GM21529 (cell line): ENCODE results near the gene CACNA2D4.

Source experiments
- ATAC-seq: cut with Tn5 transposase; IDR thresholded peaks from one replicate; pipeline ENCODE4 v1.9.1; 2021; ENCODE audit not compliant: unreplicated experiment

CACNA2D4 gene

DNA sequence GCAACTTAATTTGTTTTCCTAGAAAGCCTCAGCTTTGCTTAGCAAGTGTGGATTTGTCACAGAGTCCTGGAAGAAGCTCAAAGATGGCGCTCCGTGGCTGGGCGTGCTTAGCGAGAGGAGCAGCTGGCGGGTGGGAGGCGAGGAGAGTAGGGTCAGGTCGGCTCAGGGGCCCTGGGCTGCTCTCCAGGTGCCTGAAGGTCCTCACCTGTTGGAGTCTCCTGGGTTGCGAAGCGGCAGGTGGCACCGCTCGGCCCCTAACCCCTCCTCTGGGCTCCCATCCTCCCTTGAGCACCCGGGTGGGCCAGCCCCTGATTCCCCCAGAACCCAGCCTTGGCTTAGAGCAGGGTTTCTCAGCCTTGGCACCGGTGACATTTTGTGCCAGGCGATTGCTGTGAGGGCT lies 73.0 kb downstream of the CACNA2D4 start:
- ATAC-seq = no peak

DNA sequence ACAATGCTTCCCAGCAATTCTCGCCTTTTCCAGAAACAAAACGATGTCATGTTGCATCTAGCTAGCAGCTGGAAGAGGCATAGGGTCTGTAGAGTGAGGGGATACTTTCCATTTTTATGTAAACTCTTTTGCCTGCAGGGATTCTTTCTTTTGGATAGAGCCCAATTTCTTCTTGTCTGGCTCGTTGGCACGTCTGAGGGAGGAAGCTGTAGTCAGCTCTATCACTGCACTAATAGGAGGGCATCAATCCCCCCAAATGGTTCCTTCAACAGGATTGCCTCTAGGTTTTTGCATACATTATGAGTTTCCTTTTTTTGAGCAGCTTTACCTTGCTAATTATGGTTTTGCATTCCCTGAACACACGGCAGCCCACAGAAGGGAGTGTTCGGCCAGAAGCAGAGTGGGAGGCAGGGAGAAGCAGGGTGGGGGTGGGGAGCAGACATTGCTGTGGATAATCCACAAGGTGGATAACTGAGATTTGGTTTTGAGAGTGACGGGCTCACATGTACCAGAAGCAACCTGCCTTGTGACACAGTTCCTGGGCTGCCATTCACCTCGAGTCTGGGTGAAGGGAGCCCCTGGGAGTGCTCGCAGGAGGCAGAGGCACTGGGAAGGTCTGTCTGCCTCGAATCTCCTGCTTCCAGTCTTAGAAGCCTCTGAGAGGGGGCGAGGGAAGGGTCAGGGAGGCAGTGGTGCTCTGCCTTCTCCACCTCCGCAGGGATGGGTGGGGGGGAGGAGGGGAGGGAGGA lies 73.6 kb downstream of the CACNA2D4 start:
- no peak for ATAC-seq

DNA sequence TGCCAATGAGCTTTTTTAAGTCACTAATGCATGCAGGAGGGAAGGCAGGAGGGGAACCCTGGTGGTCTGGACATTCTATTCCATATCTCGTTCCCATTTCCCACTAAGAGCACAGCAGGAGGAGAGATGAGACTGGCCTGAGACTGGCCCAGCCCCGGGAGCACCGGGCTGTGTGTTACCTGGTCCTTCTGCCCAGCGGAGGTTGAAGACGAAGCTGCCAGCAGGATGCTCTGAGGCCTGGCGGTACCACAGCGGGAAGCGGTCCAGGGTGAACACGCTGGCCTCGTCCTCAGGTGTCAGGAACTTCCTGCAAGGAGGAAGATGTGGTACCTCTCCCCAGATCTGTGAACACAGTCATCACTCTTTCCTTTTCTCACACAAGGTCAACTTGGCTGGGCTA lies 74.2 kb downstream of the CACNA2D4 start:
- ATAC-seq = no peak

GRCh38 chr12:1843641-1844005 lies 74.8 kb downstream of the CACNA2D4 start:
- no peak for ATAC-seq

DNA sequence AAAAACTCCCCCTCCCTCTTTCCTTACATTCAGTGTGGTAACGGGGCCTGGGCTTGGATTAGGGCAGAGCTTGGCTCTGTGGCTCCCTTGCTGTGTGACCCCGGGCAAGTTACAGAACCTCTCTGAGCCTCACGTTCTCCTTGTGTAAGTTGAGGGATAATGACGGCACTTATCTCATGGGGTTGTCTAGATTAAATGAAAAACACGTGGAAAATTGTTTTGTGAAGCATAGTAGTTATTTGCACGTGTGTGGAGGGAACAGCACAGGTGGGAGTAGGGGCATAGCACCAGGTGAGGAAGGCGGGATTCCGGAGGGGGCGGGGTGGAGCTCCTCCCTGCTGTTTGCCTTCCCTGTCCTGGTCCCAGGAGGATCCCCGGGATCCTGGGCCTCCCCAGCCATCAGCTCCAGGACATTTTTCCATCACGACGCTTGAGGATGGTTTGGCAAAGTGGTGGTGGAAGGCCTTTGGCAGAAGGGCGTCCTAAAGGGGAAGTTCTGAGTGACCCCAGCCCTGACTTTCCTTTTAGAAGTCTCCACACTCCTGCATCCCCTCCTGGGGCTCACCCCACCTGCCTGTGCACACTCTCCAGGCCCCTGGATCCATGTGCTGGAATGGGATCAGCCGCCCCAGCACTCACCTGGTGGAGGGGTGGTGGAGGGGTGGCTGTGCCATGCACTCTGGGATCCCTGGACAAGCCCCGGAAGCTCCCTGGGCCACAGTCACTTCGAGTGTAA lies 75.4 kb downstream of the CACNA2D4 start:
- no peak for ATAC-seq

DNA sequence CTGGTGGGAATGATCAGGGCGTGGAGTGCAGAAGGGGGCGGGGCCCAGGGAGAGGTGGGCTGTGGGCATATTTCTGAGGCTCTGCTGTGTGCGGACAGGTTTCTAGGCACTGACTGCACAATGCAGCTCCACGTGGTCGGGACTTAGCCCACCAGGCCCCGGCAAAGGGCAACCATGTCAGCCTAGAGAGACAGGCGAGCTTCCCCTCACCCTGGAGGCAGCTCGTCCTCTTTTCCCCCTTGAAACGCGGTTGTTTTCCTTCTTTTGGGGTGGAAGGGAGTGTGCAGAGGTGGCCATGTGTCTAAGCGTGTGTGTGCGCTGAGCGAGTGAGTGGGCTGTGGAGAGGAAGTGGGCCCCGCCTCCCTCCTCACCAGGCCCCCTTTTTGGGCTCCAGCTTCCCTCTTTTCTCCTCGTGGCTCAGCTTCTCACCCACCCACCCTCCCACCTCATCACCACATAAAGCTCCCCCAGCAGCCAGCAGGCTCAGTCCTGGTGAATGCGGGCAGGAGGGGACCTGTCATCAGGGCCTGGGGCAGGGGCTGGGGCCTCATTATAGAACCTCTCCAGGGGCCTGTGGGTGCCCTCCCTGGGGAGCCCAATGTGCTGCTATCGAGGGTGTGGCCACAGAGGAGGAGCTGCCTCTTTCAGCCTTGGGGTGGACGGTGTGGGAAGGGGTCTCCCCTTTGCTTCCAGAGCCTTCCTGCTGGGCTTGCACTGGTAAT lies 76.1 kb downstream of the CACNA2D4 start:
- ATAC-seq = no peak

- no peak for ATAC-seq
Measured at GRCh38 chr12:1841586-1842182, 76.8 kb downstream of the CACNA2D4 start.

DNA sequence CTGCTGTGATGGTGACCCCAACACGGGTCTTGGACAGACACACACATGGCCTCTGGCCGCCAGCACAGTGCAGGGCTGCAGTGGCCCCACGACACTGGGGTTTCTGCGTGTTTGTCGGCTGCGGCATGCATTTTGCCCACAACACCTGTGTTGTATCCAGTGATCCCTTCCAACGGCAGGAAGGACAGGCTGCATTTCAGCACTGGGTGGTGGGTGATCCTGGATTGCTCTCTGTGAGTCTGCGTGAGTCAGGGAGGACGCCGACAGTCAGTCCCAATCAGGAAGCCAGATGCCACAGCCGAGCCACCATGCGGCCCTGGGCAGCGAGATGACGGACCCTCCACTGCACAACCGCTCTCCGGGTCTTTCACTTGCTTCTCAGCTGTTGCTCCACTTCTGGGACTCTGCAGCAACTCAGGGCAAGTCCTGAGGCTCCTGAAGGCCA lies 77.4 kb downstream of the CACNA2D4 start:
- ATAC-seq = no peak

- ATAC-seq = no peak
Measured at GRCh38 chr12:1839956-1840951, 78.2 kb downstream of the CACNA2D4 start.

DNA sequence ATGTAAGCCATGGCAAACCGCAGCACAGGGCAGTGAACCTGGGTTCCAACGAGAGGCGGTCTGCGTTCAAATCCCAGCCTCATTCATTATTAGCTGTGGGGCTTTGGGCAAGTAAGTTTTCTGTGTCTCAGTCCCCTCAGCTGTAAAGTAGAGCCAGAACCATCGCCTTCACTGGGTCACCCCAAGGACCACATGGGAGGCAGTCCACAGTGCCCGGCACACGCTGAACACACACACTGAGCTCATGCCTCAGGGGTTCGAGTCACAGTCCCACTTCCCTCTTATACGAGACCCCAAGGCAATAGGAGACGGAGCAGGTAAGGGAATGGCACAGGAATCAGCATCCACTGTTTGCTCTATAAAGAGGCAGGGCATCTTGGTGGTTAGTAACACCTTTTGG lies 79.0 kb downstream of the CACNA2D4 start:
- ATAC-seq = no peak

DNA sequence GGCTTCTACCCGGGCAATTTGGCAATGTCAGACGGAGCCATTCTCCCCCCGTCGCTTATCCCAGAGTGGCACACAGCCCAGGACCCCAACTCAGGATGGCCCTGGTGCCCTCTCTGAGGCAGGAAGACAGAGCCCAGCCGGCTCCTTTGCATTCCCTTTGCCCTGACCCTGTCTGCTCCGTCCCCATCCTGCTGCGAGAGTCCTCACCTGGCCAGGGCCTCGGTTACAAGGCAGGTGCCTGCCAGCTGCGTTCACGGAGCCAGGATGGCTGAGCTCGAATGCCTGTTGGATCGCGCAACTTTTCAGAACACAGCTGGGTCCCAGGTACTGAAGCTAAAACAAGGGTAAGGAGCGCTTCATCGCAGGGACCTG lies 79.5 kb downstream of the CACNA2D4 start:
- no peak for ATAC-seq

- ATAC-seq = no peak
Measured at GRCh38 chr12:1838205-1838993, 80.1 kb downstream of the CACNA2D4 start.

GRCh38 chr12:1837541-1838204 lies 80.8 kb downstream of the CACNA2D4 start:
- ATAC-seq = no peak

- ATAC-seq = no peak
Measured at GRCh38 chr12:1836854-1837421, 81.5 kb downstream of the CACNA2D4 start.

DNA sequence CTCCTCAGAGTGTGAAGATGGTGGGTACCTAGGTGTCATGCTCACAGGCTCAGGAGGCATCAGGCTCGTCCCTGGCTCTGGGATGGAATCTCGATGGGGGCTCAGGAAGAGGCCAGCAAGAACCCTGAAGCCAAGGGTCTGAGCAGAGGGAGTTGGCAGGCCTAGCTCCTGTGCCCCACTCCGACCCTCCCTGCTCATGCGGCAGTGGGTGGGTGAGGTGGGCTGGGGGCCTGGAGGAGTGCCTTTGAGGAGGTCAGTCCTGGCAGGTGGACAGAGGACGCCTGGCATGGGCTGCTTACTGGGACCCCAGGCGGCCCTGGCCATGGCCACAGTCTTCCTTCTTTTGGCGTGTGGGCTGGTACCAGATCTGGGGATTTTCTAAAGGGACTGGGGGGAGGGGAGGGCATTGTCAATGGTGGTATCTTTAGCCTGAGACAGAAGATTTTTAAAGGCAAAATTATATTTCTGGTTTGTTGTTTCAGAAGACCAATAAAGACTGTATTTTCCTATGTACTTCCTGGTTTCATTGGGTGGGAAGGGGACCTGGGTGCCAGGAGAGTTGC lies 82.1 kb downstream of the CACNA2D4 start:
- ATAC-seq = no peak

GRCh38 chr12:1835211-1836131 lies 83.0 kb downstream of the CACNA2D4 start:
- no peak for ATAC-seq

GRCh38 chr12:1834186-1834925 lies 84.1 kb downstream of the CACNA2D4 start:
- ATAC-seq = no peak
